ENCODE results near the gene C7orf25. TPM values are rescaled to one million over a fixed set of nuclear protein-coding genes. Genes with fewer than 3 reads are reported as not detected.

C7orf25 gene
- total RNA-seq, 1 donor = 5.2 TPM

DNA sequence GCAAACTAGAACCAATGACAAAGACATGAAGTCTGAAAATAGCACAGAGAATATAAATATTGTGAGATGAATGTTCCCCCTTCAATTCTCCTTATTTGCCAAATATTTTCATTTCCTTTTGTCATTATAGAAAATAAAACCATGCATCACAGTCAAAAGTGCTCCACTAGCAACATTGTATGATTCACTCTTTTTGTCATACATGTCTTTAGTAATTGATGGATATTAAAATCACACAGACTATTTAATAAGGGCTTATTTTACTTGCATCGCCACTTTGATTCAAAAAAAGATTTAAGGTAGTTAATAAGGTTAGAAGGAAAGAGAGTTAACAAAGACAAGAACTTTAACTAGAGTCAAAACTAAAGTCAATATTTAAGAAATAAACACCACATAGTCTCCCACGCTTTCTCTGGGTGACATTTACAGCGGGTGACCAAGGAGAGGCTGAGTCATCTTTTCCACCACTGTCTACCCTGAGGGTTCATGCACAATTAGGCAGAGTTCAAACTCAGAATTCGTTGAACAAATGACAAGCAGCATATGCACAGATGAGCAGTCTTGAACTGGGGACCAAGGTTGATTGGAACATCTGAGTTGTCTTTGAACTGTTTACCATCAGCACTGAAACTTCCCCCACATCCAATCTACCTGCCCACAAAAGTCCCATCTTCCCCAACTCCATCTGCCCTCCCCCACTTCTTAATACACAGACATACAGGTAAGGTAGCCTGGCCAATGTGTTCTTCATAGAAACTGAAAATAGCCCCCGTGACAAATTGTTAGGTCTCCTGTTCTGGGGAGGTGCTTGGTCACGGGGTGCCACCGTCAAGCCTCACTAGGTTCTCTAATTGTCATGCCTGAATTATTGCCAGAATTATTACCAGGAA, 42.5 kb downstream of the C7orf25 start:
- DNase-seq (ENCODE audit: low read depth) = peak; percentile 59
- TF ChIP-seq, protein P1, sequence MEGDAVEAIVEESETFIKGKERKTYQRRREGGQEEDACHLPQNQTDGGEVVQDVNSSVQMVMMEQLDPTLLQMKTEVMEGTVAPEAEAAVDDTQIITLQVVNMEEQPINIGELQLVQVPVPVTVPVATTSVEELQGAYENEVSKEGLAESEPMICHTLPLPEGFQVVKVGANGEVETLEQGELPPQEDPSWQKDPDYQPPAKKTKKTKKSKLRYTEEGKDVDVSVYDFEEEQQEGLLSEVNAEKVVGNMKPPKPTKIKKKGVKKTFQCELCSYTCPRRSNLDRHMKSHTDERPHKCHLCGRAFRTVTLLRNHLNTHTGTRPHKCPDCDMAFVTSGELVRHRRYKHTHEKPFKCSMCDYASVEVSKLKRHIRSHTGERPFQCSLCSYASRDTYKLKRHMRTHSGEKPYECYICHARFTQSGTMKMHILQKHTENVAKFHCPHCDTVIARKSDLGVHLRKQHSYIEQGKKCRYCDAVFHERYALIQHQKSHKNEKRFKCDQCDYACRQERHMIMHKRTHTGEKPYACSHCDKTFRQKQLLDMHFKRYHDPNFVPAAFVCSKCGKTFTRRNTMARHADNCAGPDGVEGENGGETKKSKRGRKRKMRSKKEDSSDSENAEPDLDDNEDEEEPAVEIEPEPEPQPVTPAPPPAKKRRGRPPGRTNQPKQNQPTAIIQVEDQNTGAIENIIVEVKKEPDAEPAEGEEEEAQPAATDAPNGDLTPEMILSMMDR (IDR thresholded peaks at IDR 0.05; ENCODE audit: insufficient read depth, low read depth, low read length) = no peak
- H3K4me3 ChIP-seq (ENCODE audit: low read depth, low read length) = no peak overlapping the region

DNA sequence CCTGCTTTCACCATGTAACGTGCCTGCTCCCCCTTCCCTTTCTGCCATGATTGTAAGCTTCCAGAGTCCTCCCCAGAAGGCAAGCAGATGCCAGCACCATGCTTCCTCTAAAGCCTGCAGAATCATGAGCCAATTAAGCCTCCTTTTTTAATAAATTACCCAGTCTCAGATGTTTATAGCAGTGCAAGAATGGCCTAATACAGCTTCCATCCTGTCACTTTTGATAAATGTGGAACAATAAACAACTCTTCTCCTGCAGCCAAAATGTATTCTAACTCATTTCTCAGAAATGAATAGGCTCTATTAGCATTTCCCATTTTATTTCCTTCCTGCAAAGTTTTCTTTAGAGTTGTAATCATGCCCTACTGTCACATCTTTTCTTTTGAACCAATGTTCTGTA, 43.4 kb downstream of the C7orf25 start:
- H3K4me3 ChIP-seq (ENCODE audit: low read depth, low read length) = no peak overlapping the region
- TF ChIP-seq, protein P1 (IDR thresholded peaks at IDR 0.05; ENCODE audit: insufficient read depth, low read depth, low read length) = no peak
- DNase-seq (ENCODE audit: low read depth) = peak; percentile 30

Other genes starting within 250 kb of the C7orf25 start
- 55.1 and 67.8 TPM in 2 replicates for gene PSMA2, start 20.1 kb upstream of the C7orf25 start, total RNA-seq
- 40.3 and 46.6 TPM in 2 replicates for gene MRPL32, start 20.3 kb upstream of the C7orf25 start, total RNA-seq
- gene HECW1, start 200.6 kb upstream of the C7orf25 start, total RNA-seq = 1.7 and 3.2 TPM in 2 replicates

All from fibroblast of villous mesenchyme (primary cell).